GM12878 (cell line): ENCODE results near the gene RARRES2. TPM values are rescaled to one million over a fixed set of nuclear protein-coding genes. Genes with fewer than 3 reads are reported as not detected.

Experiments
- ATAC-seq: fragments of 200-7000 bp; cut with Tn5 transposase; 3 replicates; pipeline ENCODE4 v1.9.1; 2020; ENCODE audit warnings: mild to moderate bottlenecking, moderate library complexity
- BruUV-seq: library from RNA; stranded (reverse); fragments of 400-500 nt; replicated peaks from 2 replicates; lab custom pipeline; 2021; lab: Mats Ljungman, UMichigan
- CTCF ChIA-PET: fragments of 300-600 bp; sonication (Branson Sonifier 250); formaldehyde crosslinking; extraction: SDS; loops from one replicate; lab custom pipeline; 2021; ENCODE audit warnings: inconsistent platforms; lab: Yijun Ruan, JAX
- POLR2A ChIA-PET: fragments of 350-600 bp; formaldehyde crosslinking; extraction: SDS; loops from one replicate; lab custom pipeline; 2021; ENCODE audit warnings: inconsistent platforms; lab: Charles Lee
- RAD21 ChIA-PET: fragments of 300-600 bp; sonication (Branson Sonifier 250); formaldehyde crosslinking; loops from one replicate; lab custom pipeline; 2023; ENCODE audit warnings: antibody characterized with exemption; ENCODE audit not compliant: unreplicated experiment; lab: Charles Lee
- SMC1A ChIA-PET: fragments of 300-600 bp; sonication (Branson Sonifier 250); formaldehyde crosslinking; loops from one replicate; lab custom pipeline; 2023; ENCODE audit not compliant: unreplicated experiment, uncharacterized antibody; lab: Charles Lee
- DNase-seq: peaks from one replicate; pipeline ENCODE4 v3.0.0-alpha.2; 2011; ENCODE audit warnings: low read depth, low spot score
- FAIRE-seq: peaks from 3 replicates; lab custom pipeline; 2011; peaks lifted over from hg19 to GRCh38; lab: Jason Lieb, UNC
- H2AFZ ChIP-seq: 2 replicates; pipeline ENCODE4 v1.6.0; 2011; ENCODE audit warnings: low read depth, low read length, control low read depth; ENCODE audit not compliant: control insufficient read depth
- H3K27ac ChIP-seq: 2 replicates; pipeline ENCODE4 v1.5.1; 2011; ENCODE audit warnings: control low read depth; ENCODE audit not compliant: control insufficient read depth, insufficient read depth
- H3K27me3 ChIP-seq, 2 experiments: replicated peaks in 1 of 2; 2 replicates each; pipeline versions ENCODE4 v1.6.0 to v1.6.1; 2011; ENCODE audit warnings: low read length in 1 of 2; ENCODE audit not compliant: control insufficient read depth in 2 of 2, insufficient read depth in 2 of 2
- H3K36me3 ChIP-seq, 2 experiments: 2 replicates each; pipeline ENCODE4 v1.5.1; 2011; ENCODE audit warnings: low read length in 1 of 2; ENCODE audit not compliant: control insufficient read depth in 2 of 2, insufficient read depth in 2 of 2
- H3K4me1 ChIP-seq: 2 replicates; pipeline ENCODE4 v1.6.1; 2011; ENCODE audit warnings: mild to moderate bottlenecking, low read length, moderate library complexity, mixed read lengths; ENCODE audit not compliant: control insufficient read depth, insufficient read depth
- H3K4me2 ChIP-seq: 2 replicates; pipeline ENCODE4 v1.6.0; 2011; ENCODE audit warnings: control low read depth; ENCODE audit not compliant: control insufficient read depth, insufficient read depth
- H3K4me3 ChIP-seq: fragments of 200-600 bp; sonication (generic); 2 replicates; pipeline ENCODE4 v1.5.1; 2016
- H3K79me2 ChIP-seq: 2 replicates; pipeline ENCODE4 v1.6.0; 2011; ENCODE audit warnings: low read length; ENCODE audit not compliant: control insufficient read depth, insufficient read depth
- H3K9ac ChIP-seq: 2 replicates; pipeline ENCODE4 v1.8.0; 2011; ENCODE audit warnings: low read length, control low read depth, mixed read lengths; ENCODE audit not compliant: control insufficient read depth, insufficient read depth
- H3K9me3 ChIP-seq: replicated peaks from 3 replicates; pipeline ENCODE4 v1.5.1; 2011; ENCODE audit warnings: mild to moderate bottlenecking, low read length; ENCODE audit not compliant: control insufficient read depth, insufficient read depth
- H4K20me1 ChIP-seq: 2 replicates; pipeline ENCODE4 v1.6.0; 2011; ENCODE audit not compliant: control insufficient read depth, insufficient read depth
- ATF2 ChIP-seq: IDR thresholded peaks from 2 replicates; pipeline ENCODE4 v1.6.1; 2012; ENCODE audit warnings: low read length, inconsistent platforms
- EZH2 ChIP-seq: IDR thresholded peaks from 2 replicates; pipeline ENCODE4 v1.6.1; 2012; ENCODE audit warnings: low read depth, mild to moderate bottlenecking, control low read depth, inconsistent platforms, low read length, borderline replicate concordance; ENCODE audit not compliant: control insufficient read depth
- HDAC6 ChIP-seq: fragments of 200-600 bp; sonication (generic); IDR thresholded peaks from one replicate; pipeline ENCODE4 v1.8.0; 2017; ENCODE audit warnings: antibody characterized with exemption; ENCODE audit not compliant: unreplicated experiment
- NFIC ChIP-seq: IDR thresholded peaks from 2 replicates; pipeline ENCODE4 v1.6.1; 2012; ENCODE audit warnings: low read depth, mild to moderate bottlenecking, inconsistent platforms, low read length, moderate library complexity
- PAX5 ChIP-seq: IDR thresholded peaks from 2 replicates; pipeline ENCODE4 v1.6.1; 2011; ENCODE audit warnings: low read depth, low read length, borderline replicate concordance
- POLR2AphosphoS2 ChIP-seq: IDR thresholded peaks from 2 replicates; pipeline ENCODE4 v1.6.1; 2011; ENCODE audit warnings: low read depth, mild to moderate bottlenecking, low read length, improper control_type of control experiment, moderate library complexity
- POU2F2 ChIP-seq: IDR thresholded peaks from 3 replicates; pipeline ENCODE4 v1.6.1; 2011; ENCODE audit warnings: low read depth, mild to moderate bottlenecking, low read length, borderline replicate concordance
- SIN3A ChIP-seq: IDR thresholded peaks from 2 replicates; pipeline ENCODE4 v1.6.1; 2012; ENCODE audit warnings: low read depth, low read length, improper control_type of control experiment
- SUPT20H ChIP-seq: IDR thresholded peaks from 2 replicates; pipeline ENCODE4 v1.6.1; 2011; ENCODE audit warnings: low read depth, mild to moderate bottlenecking, low read length, moderate library complexity, borderline replicate concordance; ENCODE audit not compliant: control insufficient read depth
- ZNF384 ChIP-seq: IDR thresholded peaks from 2 replicates; pipeline ENCODE4 v1.6.1; 2012; ENCODE audit warnings: low read depth, mild to moderate bottlenecking, low read length, improper control_type of control experiment, borderline replicate concordance
- WGBS: methylation state at CpG from one replicate; pipeline ENCODE4 v1.1.6; 2016; ENCODE audit warnings: low lambda C conversion rate; ENCODE audit not compliant: insufficient replicate concordance, insufficient coverage; ENCODE audit errors: missing lambda C conversion rate; 5-methylcytosine and 5-hydroxymethylcytosine counted together
- in situ Hi-C: fragments of 300-500 bp; cut with MboI; formaldehyde crosslinking; loops from 9 replicates; pipeline ENCODE4 v1.14.3; 2018; ENCODE audit warnings: mixed read lengths
- intact Hi-C: fragments of 100-400 bp; cut with micrococcal nuclease; formaldehyde crosslinking; loops from one replicate; pipeline ENCODE4 v1.14.2; 2022; ENCODE audit not compliant: unreplicated experiment
- polyA plus RNA-seq, 11 experiments: library from polyadenylated mRNA; depleted of rRNA in 4 of 11; unstranded in 6 of 11; stranded (reverse) in 5 of 11; fragments of >200 nt; fragmentation: Nextera tagmentation in 4 of 11; fragmentation: Illumina TruSeq in 1 of 11; extraction: Ambion mirVana in 4 of 11; extraction: Trizol in 1 of 11; gene quantifications; 1 replicate in 1 of 11; 2 replicates in 10 of 11; pipeline versions ENCODE4 v1.2.1 to v1.2.3, GENCODE V29; 2011 to 2016; ENCODE audit warnings: inconsistent platforms in 2 of 11, missing spikeins in 2 of 11, low read depth in 1 of 11
- total RNA-seq, 4 experiments: library from RNA; depleted of rRNA in 3 of 4; stranded (reverse); fragments of >200 nt in 3 of 4; fragmentation: Illumina TruSeq in 1 of 4; extraction: Trizol in 1 of 4; gene quantifications; 2 replicates each; pipeline versions ENCODE4 v1.2.1 to v1.2.3, GENCODE V29; 2013 to 2021

The RARRES2 gene
- total and polyA plus RNA-seq, 10 of the 15 experiments (the other 5 are each of a cell fraction or from before 2014, with no cell fraction given) = 0.13 to 2.2 (median 0.40) TPM; not detected in 3

DNA sequence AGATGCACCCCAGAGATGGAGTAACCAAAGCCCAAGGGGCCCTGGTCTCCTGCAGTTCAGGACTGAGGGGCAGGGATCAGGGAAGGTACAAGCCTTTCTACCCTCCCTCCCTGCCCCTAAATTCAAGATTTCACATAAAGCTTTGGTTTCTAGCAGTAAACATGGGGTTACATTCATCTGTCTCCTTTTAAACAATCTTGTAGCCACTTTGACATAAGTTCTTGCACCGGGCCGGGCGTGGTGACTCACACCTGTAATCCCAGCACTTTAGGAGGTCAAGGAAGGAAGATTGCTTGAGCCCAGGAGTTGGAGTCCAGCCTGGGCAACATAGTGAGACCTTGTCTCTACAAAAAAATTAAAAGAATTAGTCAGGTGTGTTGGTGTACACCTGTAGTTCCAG, 14.1 kb downstream of the RARRES2 start:
- H3K27ac ChIP-seq = no peak overlapping the region
- H2AFZ ChIP-seq = no peak overlapping the region
- CTCF ChIA-PET = interaction anchor here (0.7 to 1.2 kb wide), 3 partner anchors 17 to 106 kb away, joined by 3 to 5 read pairs (median 3); no protein-coding TSS in a partner anchor
- WGBS = 98% methylated on average over 3 of the region's 3 CpGs
- SMC1A ChIA-PET = interaction anchor here (1.2 kb wide), 1 partner anchor 47 kb away, joined by 4 read pairs; no protein-coding TSS in a partner anchor
- H3K4me2 ChIP-seq = no peak overlapping the region
- ATAC-seq (no peak), FAIRE-seq (no peak), DNase-seq (no peak)
- H4K20me1 ChIP-seq = no peaks in the 10 kb centered on the region
- H3K27me3 ChIP-seq = no peaks in the 10 kb centered on the region
- H3K4me1 ChIP-seq = 0 out of 2 replicates have a peak, but pooled peaks cover 3% of the 10 kb centered on the region
- no peak for TF ChIP-seq SUPT20H
- TF ChIP-seq ATF2 = no peak
- TF ChIP-seq ZNF384 = no peak
- TF ChIP-seq POLR2AphosphoS2 = no peak
- no peak for TF ChIP-seq POU2F2
- no peak for TF ChIP-seq HDAC6
- TF ChIP-seq EZH2 = no peak
- TF ChIP-seq PAX5 = no peak
- no peak for TF ChIP-seq SIN3A
- no peak for TF ChIP-seq NFIC
- POLR2A ChIA-PET = no interaction called here
- H3K4me3 ChIP-seq = no peak overlapping the region
- in situ Hi-C loops (no loop called here), intact Hi-C loops (no loop called here)
- H3K79me2 ChIP-seq = peaks cover 29% of the 10 kb centered on the region
- H3K9me3 ChIP-seq = no peaks in the 10 kb centered on the region
- H3K9ac ChIP-seq = no peak overlapping the region
- RAD21 ChIA-PET = no interaction called here
- H3K36me3 ChIP-seq = peaks cover 6 to 20% of the 10 kb centered on the region in 2 experiments
- no TSS peak for BruUV-seq
